Neural cell (in vitro differentiated cells): ENCODE data around the gene RNF26. TPM values are rescaled to one million over a fixed set of nuclear protein-coding genes. Genes with fewer than 3 reads are reported as not detected.

Experiments used
- H2AFZ ChIP-seq: fragments of 200-600, 300-800 bp; sonication (generic), shearing (Covaris generic); 2 replicates; pipeline ENCODE4 v1.6.0; 2014; ENCODE audit warnings: low read depth, mild to moderate bottlenecking, antibody characterized with exemption, low read length, moderate library complexity
- H3F3A ChIP-seq: fragments of 200-600 bp; shearing (Covaris generic); 2 replicates; pipeline ENCODE4 v1.6.1; 2016; ENCODE audit warnings: mild to moderate bottlenecking, moderate library complexity, mixed read lengths, antibody characterized with exemption, low read length; ENCODE audit not compliant: insufficient read depth, poor library complexity, severe bottlenecking
- H3K27ac ChIP-seq: fragments of 200-600, 300-800 bp; sonication (generic), shearing (Covaris generic); 2 replicates; pipeline ENCODE4 v1.5.1; 2014; ENCODE audit warnings: mild to moderate bottlenecking, low read length, moderate library complexity
- H3K27me3 ChIP-seq: fragments of 300-800, 200-600 bp; sonication (generic), shearing (Covaris generic); 2 replicates; pipeline ENCODE4 v1.6.0; 2014; ENCODE audit warnings: mild to moderate bottlenecking, low read depth, low read length, moderate library complexity; ENCODE audit not compliant: insufficient read depth
- H3K36me3 ChIP-seq: fragments of 300-800, 200-600 bp; sonication (generic), shearing (Covaris generic); 2 replicates; pipeline ENCODE4 v1.5.1; 2014; ENCODE audit warnings: mild to moderate bottlenecking, antibody characterized with exemption, low read length, moderate library complexity; ENCODE audit not compliant: insufficient read depth
- H3K4me2 ChIP-seq: fragments of 300-800, 200-600 bp; sonication (generic), shearing (Covaris generic); 2 replicates; pipeline ENCODE4 v1.6.0; 2014; ENCODE audit warnings: mild to moderate bottlenecking, low read length
- H3K4me3 ChIP-seq: fragments of 300-800, 200-600 bp; sonication (generic), shearing (Covaris generic); 2 replicates; pipeline ENCODE4 v1.5.1; 2014; ENCODE audit warnings: mild to moderate bottlenecking, low read length, moderate library complexity
- H3K79me2 ChIP-seq: fragments of 200-600 bp; shearing (Covaris generic); replicated peaks from 2 replicates; pipeline ENCODE4 v1.6.0; 2014; ENCODE audit warnings: mild to moderate bottlenecking, low read length, moderate library complexity; ENCODE audit not compliant: insufficient read depth
- H3K9ac ChIP-seq: fragments of 300-800, 200-600 bp; sonication (generic), shearing (Covaris generic); 2 replicates; pipeline ENCODE4 v1.6.1; 2016; ENCODE audit warnings: mild to moderate bottlenecking, low read length, mixed read lengths
- H3K9me2 ChIP-seq: fragments of 200-600 bp; shearing (Covaris generic); 2 replicates; pipeline ENCODE4 v1.6.1; 2016; ENCODE audit warnings: mild to moderate bottlenecking, low read length, mixed read lengths; ENCODE audit not compliant: insufficient read depth
- H3K9me3 ChIP-seq: fragments of 200-600, 300-800 bp; sonication (generic), shearing (Covaris generic); 2 replicates; pipeline ENCODE4 v1.6.1; 2016; ENCODE audit warnings: mild to moderate bottlenecking, mixed run types, low read length, moderate library complexity, mixed read lengths
- H4K20me1 ChIP-seq: fragments of 200-600 bp; shearing (Covaris generic); 2 replicates; pipeline ENCODE4 v1.6.1; 2016; ENCODE audit warnings: mild to moderate bottlenecking, mixed run types; ENCODE audit not compliant: insufficient read depth
- CTCF ChIP-seq: fragments of 450-650 bp; IDR thresholded peaks from 2 replicates; pipeline ENCODE4 v1.5.1; 2014; ENCODE audit warnings: antibody characterized with exemption, mild to moderate bottlenecking, moderate library complexity; ENCODE audit not compliant: poor library complexity, severe bottlenecking
- EP300 ChIP-seq: fragments of 450-650 bp; conservative IDR thresholded peaks from 2 replicates; pipeline ENCODE4 v1.6.1; 2014; ENCODE audit warnings: antibody characterized with exemption, mild to moderate bottlenecking, moderate library complexity; ENCODE audit not compliant: poor library complexity, severe bottlenecking
- EZH2 ChIP-seq: fragments of 200-600, 300-800 bp; shearing (Covaris generic), sonication (generic); IDR thresholded peaks from 2 replicates; pipeline ENCODE4 v1.6.1; 2014; ENCODE audit warnings: antibody characterized with exemption, low read length, borderline replicate concordance, mild to moderate bottlenecking; ENCODE audit not compliant: insufficient read depth, poor library complexity, severe bottlenecking
- MXI1 ChIP-seq: fragments of 450-650 bp; conservative IDR thresholded peaks from 2 replicates; pipeline ENCODE4 v1.6.1; 2014; ENCODE audit warnings: antibody characterized with exemption, mild to moderate bottlenecking; ENCODE audit not compliant: poor library complexity, severe bottlenecking
- POLR2AphosphoS5 ChIP-seq: IDR thresholded peaks from 2 replicates; pipeline ENCODE4 v1.6.1; 2012
- RAD21 ChIP-seq: fragments of 450-650 bp; conservative IDR thresholded peaks from 2 replicates; pipeline ENCODE4 v1.6.1; 2014; ENCODE audit warnings: antibody characterized with exemption, mild to moderate bottlenecking, moderate library complexity
- REST ChIP-seq: IDR thresholded peaks from 2 replicates; pipeline ENCODE4 v1.6.1; 2012; ENCODE audit warnings: borderline replicate concordance
- SMC3 ChIP-seq: fragments of 450-650 bp; conservative IDR thresholded peaks from 2 replicates; pipeline ENCODE4 v1.6.1; 2014; ENCODE audit warnings: antibody characterized with exemption, mild to moderate bottlenecking, moderate library complexity; ENCODE audit not compliant: poor library complexity
- TAF1 ChIP-seq: IDR thresholded peaks from 2 replicates; pipeline ENCODE4 v1.6.1; 2012; ENCODE audit warnings: low read depth
- polyA plus RNA-seq: library from polyadenylated mRNA; depleted of rRNA; stranded (reverse); fragments of >200 nt; gene quantifications from 2 replicates; pipeline ENCODE4 v1.2.3, GENCODE V29; 2014

Gene RNF26
- polyA plus RNA-seq, 1 donor from 2014 or later = 2.6 TPM

GRCh38 chr11:119335655-119336543 is 1.6 kb downstream of the RNF26 start:
- Histone ChIP-seq H2AFZ (no peak overlapping the region), H3K9ac (no peak overlapping the region), H3K4me3 (peak overlapping the region; percentile 86), H3K4me2 (no peak overlapping the region), H3K27ac (no peak overlapping the region), H3K9me3 (no peaks in the 10 kb centered on the region), H4K20me1 (no peaks in the 10 kb centered on the region), H3K36me3 (no peaks in the 10 kb centered on the region), H3K9me2 (no peaks in the 10 kb centered on the region), H3K79me2 (peaks cover 6% of the 10 kb centered on the region), H3K27me3 (peaks cover 24% of the 10 kb centered on the region), H3F3A (no peaks in the 10 kb centered on the region)
- TF ChIP-seq MXI1 = no peak
- TF ChIP-seq EZH2 = no peak
- TF ChIP-seq SMC3 = no peak
- no peak for TF ChIP-seq REST
- TF ChIP-seq EP300 = no peak
- no peak for TF ChIP-seq RAD21
- no peak for TF ChIP-seq POLR2AphosphoS5
- TF ChIP-seq CTCF = no peak
- TF ChIP-seq TAF1 = no peak

GRCh38 chr11:119336744-119337469 is 2.6 kb downstream of the RNF26 start:
- no peak overlapping the region for H2AFZ ChIP-seq
- peak overlapping the region; percentile 40 for H3K4me3 ChIP-seq
- peaks cover 34% of the 10 kb centered on the region for H3K27me3 ChIP-seq
- H3K36me3 ChIP-seq = no peaks in the 10 kb centered on the region
- no peak overlapping the region for H3K27ac ChIP-seq
- no peak overlapping the region for H3K9ac ChIP-seq
- peaks cover 6% of the 10 kb centered on the region for H3K79me2 ChIP-seq
- H3F3A ChIP-seq = no peaks in the 10 kb centered on the region
- H3K9me2 ChIP-seq = no peaks in the 10 kb centered on the region
- H4K20me1 ChIP-seq = no peaks in the 10 kb centered on the region
- H3K9me3 ChIP-seq = no peaks in the 10 kb centered on the region
- no peak overlapping the region for H3K4me2 ChIP-seq
- TF ChIP-seq EZH2 = no peak
- no peak for TF ChIP-seq EP300
- TF ChIP-seq RAD21 = no peak
- no peak for TF ChIP-seq POLR2AphosphoS5
- no peak for TF ChIP-seq SMC3
- TF ChIP-seq REST = no peak
- TF ChIP-seq MXI1 = no peak
- TF ChIP-seq TAF1 = no peak
- no peak for TF ChIP-seq CTCF
